Neuronal stem cell (in vitro differentiated cells): ENCODE measurements around the gene GVQW3.

Source experiments
- DNase-seq: peaks from one replicate; pipeline ENCODE4 v3.0.0-alpha.2; 2013; ENCODE audit warnings: low spot score
- H2AFZ ChIP-seq: one replicate; pipeline ENCODE4 v1.6.1; 2013; ENCODE audit warnings: mild to moderate bottlenecking, low read length, inconsistent platforms
- H2AK5ac ChIP-seq: 2 replicates; pipeline ENCODE4 v1.6.1; 2013; ENCODE audit warnings: low read depth, mild to moderate bottlenecking, inconsistent platforms, low read length, moderate library complexity, mixed read lengths
- H2BK120ac ChIP-seq: 2 replicates; pipeline ENCODE4 v1.6.1; 2013; ENCODE audit warnings: low read depth, mild to moderate bottlenecking, inconsistent platforms, low read length, moderate library complexity, mixed read lengths
- H2BK12ac ChIP-seq: one replicate; pipeline ENCODE4 v1.6.1; 2013; ENCODE audit warnings: low read length, inconsistent platforms
- H2BK15ac ChIP-seq: 2 replicates; pipeline ENCODE4 v1.6.1; 2013; ENCODE audit warnings: mild to moderate bottlenecking, low read length, inconsistent platforms, mixed read lengths
- H2BK5ac ChIP-seq: one replicate; pipeline ENCODE4 v1.6.1; 2013; ENCODE audit warnings: inconsistent platforms, mild to moderate bottlenecking, low read length, moderate library complexity
- H3K14ac ChIP-seq: one replicate; pipeline ENCODE4 v1.6.1; 2013; ENCODE audit warnings: low read length, inconsistent platforms
- H3K18ac ChIP-seq: 2 replicates; pipeline ENCODE4 v1.6.1; 2013; ENCODE audit warnings: low read length, inconsistent platforms
- H3K23ac ChIP-seq: 2 replicates; pipeline ENCODE4 v1.6.1; 2013; ENCODE audit warnings: low read depth, mild to moderate bottlenecking, mixed read lengths, low read length, inconsistent platforms; ENCODE audit not compliant: poor library complexity
- H3K27ac ChIP-seq: replicated peaks from 3 replicates; pipeline ENCODE4 v1.5.1; 2013; ENCODE audit warnings: low read length, inconsistent platforms
- H3K27me3 ChIP-seq, 3 experiments: 2 replicates each; pipeline ENCODE4 v1.6.1; 2013; ENCODE audit warnings: low read length in 3 of 3, mild to moderate bottlenecking in 2 of 3, inconsistent platforms in 1 of 3, low read depth in 1 of 3, mixed read lengths in 1 of 3, moderate library complexity in 1 of 3; ENCODE audit not compliant: control insufficient read depth in 3 of 3, insufficient read depth in 3 of 3
- H3K36me3 ChIP-seq, 2 donors: replicated peaks in 1 of 2; 2 replicates each; pipeline ENCODE4 v1.6.1; 2013; ENCODE audit warnings: low read length in 2 of 2; ENCODE audit not compliant: control insufficient read depth in 2 of 2, insufficient read depth in 2 of 2
- H3K4ac ChIP-seq: 2 replicates; pipeline ENCODE4 v1.6.1; 2013; ENCODE audit warnings: inconsistent platforms, mild to moderate bottlenecking, low read length, moderate library complexity
- H3K4me1 ChIP-seq, 2 donors: 1 replicate in 1 of 2; 2 replicates in 1 of 2; pipeline ENCODE4 v1.6.1; 2013; ENCODE audit warnings: low read length in 2 of 2, low read depth in 1 of 2; ENCODE audit not compliant: control insufficient read depth in 2 of 2, insufficient read depth in 1 of 2
- H3K4me2 ChIP-seq: one replicate; pipeline ENCODE4 v1.6.1; 2013; ENCODE audit warnings: mild to moderate bottlenecking, low read length, inconsistent platforms; ENCODE audit not compliant: insufficient read depth, poor library complexity, severe bottlenecking
- H3K4me3 ChIP-seq, 2 donors: 2 replicates each; pipeline ENCODE4 v1.5.1; 2013; ENCODE audit warnings: low read length in 2 of 2, mild to moderate bottlenecking in 2 of 2, inconsistent platforms in 1 of 2, moderate library complexity in 1 of 2
- H3K79me1 ChIP-seq: one replicate; pipeline ENCODE4 v1.6.1; 2013; ENCODE audit warnings: low read depth, mild to moderate bottlenecking, inconsistent platforms, low read length, moderate library complexity
- H3K9ac ChIP-seq: one replicate; pipeline ENCODE4 v1.6.1; 2013; ENCODE audit warnings: mild to moderate bottlenecking, low read depth, low read length, inconsistent platforms; ENCODE audit not compliant: poor library complexity
- H3K9me3 ChIP-seq, 2 donors: replicated peaks in 1 of 2; 2 replicates each; pipeline versions ENCODE3 to v1.6.1; 2013; ENCODE audit warnings: low read length in 2 of 2, mild to moderate bottlenecking in 2 of 2, inconsistent platforms in 1 of 2, low read depth in 1 of 2, mixed read lengths in 1 of 2, moderate library complexity in 1 of 2; ENCODE audit not compliant: control insufficient read depth in 2 of 2, insufficient read depth in 1 of 2
- H4K8ac ChIP-seq: one replicate; pipeline ENCODE4 v1.6.1; 2013; ENCODE audit warnings: low read depth, mild to moderate bottlenecking, inconsistent platforms, low read length, moderate library complexity
- H4K91ac ChIP-seq: one replicate; pipeline ENCODE4 v1.6.1; 2013; ENCODE audit warnings: low read length, low read depth, mild to moderate bottlenecking, inconsistent platforms; ENCODE audit not compliant: poor library complexity
- WGBS, 2 donors: extraction: QIAGEN DNeasy Blood & Tissue Kit; methylation state at CpG; one replicate each; pipeline ENCODE4 v1.1.7; 2013; ENCODE audit warnings: missing lambda C conversion rate in 2 of 2, mixed read lengths in 1 of 2; ENCODE audit not compliant: insufficient read length in 2 of 2, insufficient replicate concordance in 1 of 2; ENCODE audit errors: extremely low coverage in 2 of 2; 5-methylcytosine and 5-hydroxymethylcytosine counted together

The GVQW3 gene

DNA sequence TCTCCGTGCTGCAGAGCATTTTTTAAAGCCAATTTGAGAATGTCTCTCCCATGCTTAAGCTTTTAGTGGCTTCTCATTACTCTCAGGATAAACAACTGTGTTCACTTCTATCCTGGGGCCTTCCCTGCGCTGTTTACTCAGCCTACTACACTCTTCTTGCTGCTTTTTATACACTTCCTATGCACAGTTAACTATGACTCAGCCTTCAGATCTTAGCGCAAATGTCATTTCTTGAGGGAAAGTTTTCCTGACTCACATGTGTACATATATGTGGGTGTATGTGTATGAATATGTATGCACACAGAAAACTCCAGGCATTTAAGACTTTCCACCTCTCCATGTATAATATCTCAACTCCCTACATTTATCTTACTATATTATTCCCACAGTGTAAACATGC is 10.0 kb upstream of the GVQW3 start:
- no peak overlapping the region for H2AFZ ChIP-seq
- no peak overlapping the region for H2AK5ac ChIP-seq
- H2BK15ac ChIP-seq, result no peak overlapping the region
- H3K4ac ChIP-seq, result no peak overlapping the region
- H3K4me3 ChIP-seq, result no peak overlapping the region
- H3K4me1 ChIP-seq, result no peaks in the 10 kb centered on the region
- no peaks in the 10 kb centered on the region for H3K36me3 ChIP-seq
- no peak overlapping the region for H3K23ac ChIP-seq
- no peaks in the 10 kb centered on the region for H3K27me3 ChIP-seq
- no peak overlapping the region for H4K8ac ChIP-seq
- H3K18ac ChIP-seq, result no peak overlapping the region
- H3K4me2 ChIP-seq, result no peak overlapping the region
- DNase-seq, result no peak
- H3K14ac ChIP-seq, result no peak overlapping the region
- WGBS, 2 donors, result no CpG with 5 or more reads among the region's 3 CpGs
- H3K79me1 ChIP-seq, result peaks cover under 1% of the 10 kb centered on the region
- H2BK5ac ChIP-seq, result no peak overlapping the region
- H2BK120ac ChIP-seq, result no peak overlapping the region
- H3K27ac ChIP-seq, result no peak overlapping the region
- no peak overlapping the region for H2BK12ac ChIP-seq
- no peak overlapping the region for H4K91ac ChIP-seq
- H3K9ac ChIP-seq, result no peak overlapping the region
- H3K9me3 ChIP-seq, result no peaks in the 10 kb centered on the region

DNA sequence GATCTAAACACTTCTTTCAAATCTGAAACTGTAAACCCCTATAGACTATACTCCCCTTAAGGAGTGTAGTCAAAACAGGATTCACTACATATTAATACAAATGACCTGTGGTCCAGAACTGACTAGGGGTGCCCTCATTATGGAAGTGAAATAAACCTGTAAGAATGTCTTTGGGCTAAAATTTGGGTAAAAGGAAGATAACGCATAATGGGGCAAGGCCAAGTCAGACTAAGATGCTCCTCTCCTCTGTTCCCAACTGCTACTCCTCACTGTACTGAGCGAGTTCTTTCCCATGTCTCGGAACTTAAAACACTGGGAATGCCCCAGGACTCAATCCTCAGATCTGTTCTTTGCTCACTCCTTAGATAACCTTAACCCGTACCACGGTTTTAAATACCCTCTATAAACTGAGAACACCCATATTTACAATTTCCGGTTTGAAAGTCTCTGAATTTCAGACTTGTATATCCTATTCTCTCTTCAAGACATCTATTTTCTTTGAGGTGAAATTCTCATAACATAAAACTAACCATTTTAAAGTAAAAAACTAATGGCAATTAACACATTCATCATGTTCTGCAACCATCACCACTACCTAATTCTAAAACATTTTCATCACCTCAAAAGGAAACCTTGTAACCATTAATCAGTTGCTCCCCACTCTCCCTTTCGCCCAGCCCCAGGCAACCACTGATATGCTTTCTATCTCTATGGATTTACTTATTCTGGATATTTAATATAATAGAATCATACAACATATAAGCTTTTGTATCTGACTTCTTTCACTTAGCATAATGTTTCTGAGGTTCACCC is 4.2 kb upstream of the GVQW3 start:
- Histone ChIP-seq H2BK120ac (no peak overlapping the region), H3K4me1 (peaks cover 5 to 7% of the 10 kb centered on the region in 2 donors), H3K4ac (no peak overlapping the region), H2AFZ (no peak overlapping the region), H3K27me3 (no peaks in the 10 kb centered on the region), H3K9ac (no peak overlapping the region), H3K9me3 (no peaks in the 10 kb centered on the region), H3K36me3 (no peaks in the 10 kb centered on the region), H2BK5ac (no peak overlapping the region), H2AK5ac (no peak overlapping the region), H4K8ac (no peak overlapping the region), H3K18ac (no peak overlapping the region), H3K14ac (no peak overlapping the region), H3K4me3 (no peak overlapping the region), H3K79me1 (peaks cover 7% of the 10 kb centered on the region), H4K91ac (no peak overlapping the region), H3K4me2 (no peak overlapping the region), H2BK15ac (no peak overlapping the region), H2BK12ac (no peak overlapping the region), H3K27ac (no peak overlapping the region), H3K23ac (no peak overlapping the region)
- no peak for DNase-seq
- WGBS, 2 donors, result no CpG with 5 or more reads among the region's 7 CpGs

GRCh38 chr11:76379807-76380158 is 1.3 kb upstream of the GVQW3 start:
- no peak overlapping the region for H2BK12ac ChIP-seq
- H3K4me2 ChIP-seq, result peak overlapping the region; percentile 59
- H3K79me1 ChIP-seq, result peaks cover 11% of the 10 kb centered on the region
- no peak overlapping the region for H3K14ac ChIP-seq
- no peak for DNase-seq
- no peak overlapping the region for H3K18ac ChIP-seq
- no peak overlapping the region for H3K27ac ChIP-seq
- no CpG with 5 or more reads among the region's 6 CpGs for WGBS, 2 donors
- H3K4ac ChIP-seq, result no peak overlapping the region
- H4K91ac ChIP-seq, result no peak overlapping the region
- peaks cover 2 to 21% of the 10 kb centered on the region in 2 donors for H3K36me3 ChIP-seq
- no peaks in the 10 kb centered on the region for H3K27me3 ChIP-seq
- H3K9me3 ChIP-seq, result peaks cover 0 to 7% of the 10 kb centered on the region in 2 donors
- peak overlapping the region; percentile 67 to 96 for H3K4me3 ChIP-seq
- H3K4me1 ChIP-seq, result peaks cover 7 to 14% of the 10 kb centered on the region in 2 donors
- H2BK5ac ChIP-seq, result no peak overlapping the region
- H2AFZ ChIP-seq, result no peak overlapping the region
- no peak overlapping the region for H3K23ac ChIP-seq
- H3K9ac ChIP-seq, result no peak overlapping the region
- H2BK120ac ChIP-seq, result no peak overlapping the region
- no peak overlapping the region for H4K8ac ChIP-seq
- no peak overlapping the region for H2BK15ac ChIP-seq
- H2AK5ac ChIP-seq, result no peak overlapping the region

GRCh38 chr11:76380159-76380976 is 755 bp upstream of the GVQW3 start:
- Histone ChIP-seq H3K27ac (peak overlapping the region; percentile 57), H4K91ac (no peak overlapping the region)

More at GRCh38 chr11:76380159-76380976, 755 bp upstream of the GVQW3 start:
- peak overlapping the region; percentile 90 for H3K9ac ChIP-seq
- H3K27me3 ChIP-seq, result no peaks in the 10 kb centered on the region
- no peak overlapping the region for H3K4ac ChIP-seq
- H2BK5ac ChIP-seq, result no peak overlapping the region
- no peak overlapping the region for H2BK12ac ChIP-seq
- no peak overlapping the region for H2BK15ac ChIP-seq
- H3K79me1 ChIP-seq, result peaks cover 11% of the 10 kb centered on the region
- peaks cover 0 to 7% of the 10 kb centered on the region in 2 donors for H3K9me3 ChIP-seq
- no peak overlapping the region for H4K8ac ChIP-seq
- peaks cover 2 to 24% of the 10 kb centered on the region in 2 donors for H3K36me3 ChIP-seq
- peak overlapping the region; percentile 83 for H3K14ac ChIP-seq
- H3K18ac ChIP-seq, result peak overlapping the region; percentile 87
- H3K4me3 ChIP-seq, result peak overlapping the region; percentile 67 to 96
- H2BK120ac ChIP-seq, result no peak overlapping the region
- no CpG with 5 or more reads among the region's 85 CpGs for WGBS, 2 donors
- H2AK5ac ChIP-seq, result no peak overlapping the region
- H3K4me1 ChIP-seq, result peaks cover 7 to 14% of the 10 kb centered on the region in 2 donors
- peak overlapping the region; percentile 59 for H3K4me2 ChIP-seq
- DNase-seq, result peak; percentile 29
- peak overlapping the region; percentile 88 for H2AFZ ChIP-seq
- H3K23ac ChIP-seq, result peak overlapping the region; percentile 49
